ENCODE data around the gene PDE6A. TPM values are rescaled to one million over a fixed set of nuclear protein-coding genes. Genes with fewer than 3 reads are reported as not detected.

The PDE6A gene
- total and polyA plus RNA-seq, 2 donors from 2014 or later = 0.03 TPM; not detected in 1

DNA sequence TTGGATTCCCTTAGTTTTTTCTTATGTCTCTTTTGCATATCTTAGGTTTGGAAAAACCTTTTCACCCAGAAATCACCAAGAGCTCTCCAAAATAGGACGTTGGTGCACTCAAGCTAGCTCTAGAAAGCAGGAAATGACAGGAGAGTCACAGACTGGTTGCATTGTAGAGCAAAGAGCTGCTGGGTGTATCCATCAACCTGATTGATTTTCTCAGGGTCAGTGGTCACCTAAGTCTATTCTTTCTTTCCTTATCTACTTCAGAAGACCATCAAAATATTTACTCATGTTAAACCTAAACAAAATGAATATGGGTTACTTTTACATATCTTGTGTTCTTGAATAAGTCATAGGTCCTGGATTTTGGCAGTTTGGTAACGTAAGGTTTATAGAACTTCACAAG lies 30.8 kb upstream of the PDE6A start:
- H3K9ac ChIP-seq (ENCODE audit: low read length in 3 of 3) = no peak overlapping the region
- no peak overlapping the region for H3K27ac ChIP-seq (ENCODE audit: low read depth in 2 of 2, low read length in 2 of 2)
- intact Hi-C loops (cut with DNase I) = no loop called here
- no peaks in the 10 kb centered on the region for H3K4me1 ChIP-seq (ENCODE audit: control insufficient read depth in 2 of 3, insufficient read depth in 2 of 3, low read depth in 1 of 3, low read length in 3 of 3)
- TF ChIP-seq, protein P1, sequence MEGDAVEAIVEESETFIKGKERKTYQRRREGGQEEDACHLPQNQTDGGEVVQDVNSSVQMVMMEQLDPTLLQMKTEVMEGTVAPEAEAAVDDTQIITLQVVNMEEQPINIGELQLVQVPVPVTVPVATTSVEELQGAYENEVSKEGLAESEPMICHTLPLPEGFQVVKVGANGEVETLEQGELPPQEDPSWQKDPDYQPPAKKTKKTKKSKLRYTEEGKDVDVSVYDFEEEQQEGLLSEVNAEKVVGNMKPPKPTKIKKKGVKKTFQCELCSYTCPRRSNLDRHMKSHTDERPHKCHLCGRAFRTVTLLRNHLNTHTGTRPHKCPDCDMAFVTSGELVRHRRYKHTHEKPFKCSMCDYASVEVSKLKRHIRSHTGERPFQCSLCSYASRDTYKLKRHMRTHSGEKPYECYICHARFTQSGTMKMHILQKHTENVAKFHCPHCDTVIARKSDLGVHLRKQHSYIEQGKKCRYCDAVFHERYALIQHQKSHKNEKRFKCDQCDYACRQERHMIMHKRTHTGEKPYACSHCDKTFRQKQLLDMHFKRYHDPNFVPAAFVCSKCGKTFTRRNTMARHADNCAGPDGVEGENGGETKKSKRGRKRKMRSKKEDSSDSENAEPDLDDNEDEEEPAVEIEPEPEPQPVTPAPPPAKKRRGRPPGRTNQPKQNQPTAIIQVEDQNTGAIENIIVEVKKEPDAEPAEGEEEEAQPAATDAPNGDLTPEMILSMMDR (IDR thresholded peaks at IDR 0.05; ENCODE audit: borderline replicate concordance, extremely low read depth, insufficient read depth) = no peak
- no peaks in the 10 kb centered on the region for H3K27me3 ChIP-seq (ENCODE audit: control insufficient read depth, insufficient read depth, low read length)
- DNase-seq (no peak), FAIRE-seq (no peak)
- H3K4me3 ChIP-seq (ENCODE audit: low read length in 3 of 3) = no peak overlapping the region
- H3K36me3 ChIP-seq (ENCODE audit: control insufficient read depth in 2 of 3, insufficient read depth in 3 of 3, low read length in 3 of 3) = peaks cover 0 to 2% (median 0%) of the 10 kb centered on the region in 3 donors
- no peaks in the 10 kb centered on the region for H3K9me3 ChIP-seq (ENCODE audit: control insufficient read depth in 2 of 3, insufficient read depth in 1 of 3, low read length in 3 of 3)

DNA sequence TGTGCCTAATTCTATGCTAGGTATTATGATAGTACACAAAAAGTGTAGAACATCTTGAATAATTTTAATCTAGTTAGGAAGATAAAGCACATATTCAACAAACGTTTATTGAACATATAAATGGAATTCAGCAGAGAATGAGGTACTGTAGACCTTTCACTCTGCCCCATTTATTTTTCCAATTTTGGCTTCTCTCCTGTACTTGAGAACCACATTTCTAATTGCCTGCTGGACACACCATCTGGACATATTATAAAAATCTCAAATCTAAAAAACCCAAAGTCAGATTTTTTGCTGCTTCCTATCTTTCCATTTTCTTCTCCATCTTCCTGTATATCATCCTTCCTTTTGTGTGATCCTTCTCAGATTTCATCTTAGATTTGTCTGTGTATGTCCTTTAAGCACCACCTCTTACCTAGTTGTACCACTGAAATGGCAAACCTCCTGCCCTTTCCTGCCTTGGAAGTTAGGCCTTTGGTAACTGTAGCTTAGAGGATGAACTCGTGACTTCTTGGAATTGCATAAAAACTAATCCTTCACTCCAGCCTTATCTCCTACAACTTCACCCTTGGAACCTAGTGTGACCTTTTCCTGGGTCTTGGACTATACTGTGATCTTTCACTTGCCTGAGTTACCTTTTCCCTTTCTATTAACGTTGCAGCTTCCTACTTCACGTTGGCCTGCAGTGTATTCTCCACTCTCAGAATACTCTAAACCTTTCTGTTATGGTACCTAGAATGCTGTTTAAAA lies 24.8 kb upstream of the PDE6A start:
- H3K9ac ChIP-seq (ENCODE audit: low read length in 3 of 3) = no peak overlapping the region
- no peaks in the 10 kb centered on the region for H3K9me3 ChIP-seq (ENCODE audit: control insufficient read depth in 2 of 3, insufficient read depth in 1 of 3, low read length in 3 of 3)
- DNase-seq = no peak
- H3K4me1 ChIP-seq (ENCODE audit: control insufficient read depth in 2 of 3, insufficient read depth in 2 of 3, low read depth in 1 of 3, low read length in 3 of 3) = no peaks in the 10 kb centered on the region
- H3K4me3 ChIP-seq (ENCODE audit: low read length in 3 of 3) = no peak overlapping the region
- TF ChIP-seq, protein P1 (IDR thresholded peaks at IDR 0.05; ENCODE audit: borderline replicate concordance, extremely low read depth, insufficient read depth) = no peak
- H3K27ac ChIP-seq (ENCODE audit: low read depth in 2 of 2, low read length in 2 of 2) = no peak overlapping the region
- H3K27me3 ChIP-seq (ENCODE audit: control insufficient read depth, insufficient read depth, low read length) = no peaks in the 10 kb centered on the region
- FAIRE-seq = no peak
- H3K36me3 ChIP-seq (ENCODE audit: control insufficient read depth in 2 of 3, insufficient read depth in 3 of 3, low read length in 3 of 3) = no peaks in the 10 kb centered on the region
- intact Hi-C loops (cut with DNase I) = no loop called here

DNA sequence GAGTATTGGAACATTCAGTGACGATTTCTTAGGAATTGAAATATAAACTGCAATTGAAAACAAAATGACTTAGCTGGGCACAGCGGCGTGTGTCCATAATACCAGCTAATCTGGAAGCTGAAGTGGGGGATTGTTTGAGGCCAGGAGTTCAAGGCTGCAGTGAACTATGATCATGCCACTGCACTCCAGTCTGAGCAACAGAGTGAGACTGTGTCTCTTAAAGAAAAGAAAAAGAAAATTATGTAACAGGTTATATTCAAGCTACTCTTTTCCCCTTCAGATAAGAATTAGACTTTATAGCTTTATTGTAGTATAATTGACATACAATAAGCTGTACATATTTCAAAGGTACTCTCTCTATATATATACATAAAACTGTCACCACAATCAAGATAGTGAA lies 22.4 kb upstream of the PDE6A start:
- H3K27me3 ChIP-seq (ENCODE audit: control insufficient read depth, insufficient read depth, low read length) = no peaks in the 10 kb centered on the region
- no peaks in the 10 kb centered on the region for H3K9me3 ChIP-seq (ENCODE audit: control insufficient read depth in 2 of 3, insufficient read depth in 1 of 3, low read length in 3 of 3)
- no peak for DNase-seq
- no peaks in the 10 kb centered on the region for H3K4me1 ChIP-seq (ENCODE audit: control insufficient read depth in 2 of 3, insufficient read depth in 2 of 3, low read depth in 1 of 3, low read length in 3 of 3)
- intact Hi-C loops (cut with DNase I) = no loop called here
- TF ChIP-seq, protein P1 (IDR thresholded peaks at IDR 0.05; ENCODE audit: borderline replicate concordance, extremely low read depth, insufficient read depth) = no peak
- no peak overlapping the region for H3K9ac ChIP-seq (ENCODE audit: low read length in 3 of 3)
- no peak for FAIRE-seq
- no peak overlapping the region for H3K27ac ChIP-seq (ENCODE audit: low read depth in 2 of 2, low read length in 2 of 2)
- H3K4me3 ChIP-seq (ENCODE audit: low read length in 3 of 3) = no peak overlapping the region
- no peaks in the 10 kb centered on the region for H3K36me3 ChIP-seq (ENCODE audit: control insufficient read depth in 2 of 3, insufficient read depth in 3 of 3, low read length in 3 of 3)

Measured in kidney (tissue), 14 donors.